ENCODE measurements around the gene IFNA1. TPM values are rescaled to one million over a fixed set of nuclear protein-coding genes. Genes with fewer than 3 reads are reported as not detected.

IFNA1 gene
- total RNA-seq, 1 experiment from 2014 or later: not detected

- Histone ChIP-seq H3K23me2 (ENCODE audit: insufficient read length, low read depth, low read length, poor library complexity, severe bottlenecking) (no peaks in the 10 kb centered on the region), H3K9me3 (ENCODE audit: control insufficient read depth, low read depth, low read length) (no peaks in the 10 kb centered on the region), H3K27me3 (ENCODE audit: insufficient read depth, low read length) (no peaks in the 10 kb centered on the region), H3K9ac (ENCODE audit: extremely low read depth, insufficient read length, low read length) (no peak within 1 kb of the TSS), H3K4ac (ENCODE audit: low read depth, low read length) (no peak within 1 kb of the TSS), H3K79me1 (ENCODE audit: insufficient read depth, low read depth, low read length, poor library complexity, severe bottlenecking) (no peaks in the 10 kb centered on the region), H2BK20ac (ENCODE audit: low read depth, low read length, poor library complexity, severe bottlenecking) (no peak within 1 kb of the TSS), H3K4me2 (ENCODE audit: insufficient read depth, insufficient read length, low read length) (no peak within 1 kb of the TSS), H2AFZ (ENCODE audit: low read length) (no peak within 1 kb of the TSS), H4K20me1 (ENCODE audit: control insufficient read depth, insufficient read depth, insufficient read length) (no peaks in the 10 kb centered on the region), H3K4me1 (ENCODE audit: insufficient read depth, low read length) (no peaks in the 10 kb centered on the region), H4K91ac (ENCODE audit: insufficient read length, low read depth, low read length) (no peak within 1 kb of the TSS), H3K79me2 (ENCODE audit: insufficient read depth, low read length) (no peaks in the 10 kb centered on the region), H4K5ac (ENCODE audit: insufficient read length, low read depth, low read length) (no peak within 1 kb of the TSS), H3T11ph (ENCODE audit: low read length) (no peak within 1 kb of the TSS), H3K18ac (ENCODE audit: insufficient read length, low read depth, low read length) (no peak within 1 kb of the TSS), H3K56ac (ENCODE audit: insufficient read length, low read depth, low read length) (no peak within 1 kb of the TSS), H4K8ac (replicated peaks; ENCODE audit: insufficient read length, low read depth, low read length) (no peak within 1 kb of the TSS), H2BK120ac (ENCODE audit: low read depth, low read length, poor library complexity, severe bottlenecking) (no peak within 1 kb of the TSS), H2BK15ac (ENCODE audit: low read depth, low read length) (no peak within 1 kb of the TSS), H2AK5ac (ENCODE audit: insufficient read length, low read length) (no peak within 1 kb of the TSS), H2BK5ac (ENCODE audit: insufficient read length, low read length) (no peak within 1 kb of the TSS), H2BK12ac (ENCODE audit: insufficient read length, low read depth, low read length) (no peak within 1 kb of the TSS), H3K27ac (ENCODE audit: insufficient read length, low read depth, low read length) (no peak within 1 kb of the TSS), H3K23ac (ENCODE audit: insufficient read length, low read depth, low read length) (no peak within 1 kb of the TSS), H3K14ac (ENCODE audit: insufficient read depth, low read length) (no peak within 1 kb of the TSS)
- no peaks in the 10 kb centered on the region for H3K36me3 Mint-ChIP-seq (ENCODE audit: insufficient read depth in 1 of 3, low read depth in 3 of 3)
- no peak within 1 kb of the TSS for H3K4me3 Mint-ChIP-seq
- H3K27me3 Mint-ChIP-seq (ENCODE audit: low read depth): peaks cover 28% of the 10 kb centered on the region
- no peak for DNase-seq
- H3K27ac Mint-ChIP-seq: no peak within 1 kb of the TSS
- WGBS (ENCODE audit: extremely low coverage, insufficient read length, low lambda C conversion rate): no CpG with 5 or more reads among the region's 1 CpG
- no peaks in the 10 kb centered on the region for H3K9me3 Mint-ChIP-seq
- TF ChIP-seq CTCF (conservative IDR thresholded peaks at IDR 0.05): no peak
- no peaks in the 10 kb centered on the region for H3K4me1 Mint-ChIP-seq
These were observed 31.4 kb upstream of the IFNA1 start, which contains the start of gene IFNA8 for GRCh38 chr9:21408817-21409216. IFNA8 (plus strand) TSS chr9:21409117; CDS start chr9:21409177, 60 bp downstream.
